Brain pericyte (primary cell): ENCODE data around the gene SPDYE1.
A peak's percentile ranks its signal among the peaks of the same experiment; 100 is the strongest.
"Not testable (repeated sequence)": the region's sequence is repeated elsewhere in the genome, so short reads cannot be mapped to it uniquely, and the experiment has no call there.

ENCODE experiments used
- DNase-seq: peaks from one replicate; pipeline ENCODE4 v3.0.0-alpha.2; 2012; ENCODE audit warnings: low read depth, low spot score

SPDYE1 gene

DNA sequence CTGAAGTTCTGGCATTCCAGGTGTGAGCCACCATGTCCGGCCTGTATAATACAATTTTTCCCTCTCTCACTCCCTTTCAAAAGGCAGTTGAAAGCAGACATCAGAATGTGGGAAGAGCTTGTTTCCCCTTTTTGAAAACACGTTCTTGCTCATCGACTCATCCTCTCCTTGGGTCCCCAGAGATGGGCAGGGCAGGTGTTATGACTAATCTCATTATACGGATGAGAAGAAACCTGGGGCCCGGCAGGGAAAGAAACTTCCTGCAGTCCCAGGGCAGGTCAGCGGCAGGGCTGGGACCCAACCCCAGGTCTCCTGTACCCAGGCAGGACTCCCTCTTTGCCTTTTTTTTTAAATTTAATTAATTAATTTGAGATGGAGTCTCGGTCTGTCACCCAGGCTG lies 4.8 kb upstream of the SPDYE1 start:
- not testable (repeated sequence) for DNase-seq

DNA sequence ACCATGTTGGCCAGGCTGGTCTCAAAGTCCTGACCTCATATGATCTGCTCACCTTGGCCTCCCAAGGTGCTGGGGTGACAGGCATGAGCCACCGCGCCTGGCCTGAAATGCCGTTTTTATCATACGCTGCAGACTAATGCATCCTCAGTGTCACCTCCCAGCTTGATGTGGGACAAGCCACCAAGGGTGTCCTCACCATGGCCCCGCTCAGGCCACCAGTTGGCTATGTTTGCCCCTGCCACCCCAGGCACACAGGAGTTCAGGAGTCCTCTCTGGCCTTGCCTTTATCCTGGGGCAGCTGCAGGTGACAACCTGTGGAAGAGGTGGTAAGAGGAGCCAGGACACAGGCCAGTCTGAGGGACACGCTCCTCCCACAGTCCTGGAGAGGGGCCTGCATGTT lies 3.0 kb upstream of the SPDYE1 start:
- not testable (repeated sequence) for DNase-seq

DNA sequence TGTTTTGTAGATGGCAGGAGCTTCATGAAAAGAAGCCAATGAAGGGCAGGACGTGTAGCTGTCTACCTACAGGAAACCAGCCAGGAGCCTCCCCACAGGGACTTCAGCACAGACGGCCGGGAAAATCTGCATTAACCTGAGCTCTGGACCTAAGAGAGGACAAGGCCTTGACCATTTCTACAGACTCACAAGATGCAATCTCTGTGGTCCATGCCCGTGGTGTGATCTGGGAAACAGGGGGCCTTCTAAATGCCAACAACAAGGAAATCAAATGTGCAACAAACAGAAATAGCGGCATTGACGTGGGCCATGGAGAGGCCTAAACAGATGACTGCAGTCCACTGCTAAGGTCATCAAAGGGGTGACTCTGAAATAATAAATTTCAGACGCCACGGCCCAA lies 14.4 kb downstream of the SPDYE1 start:
- not testable (repeated sequence) for DNase-seq

DNA sequence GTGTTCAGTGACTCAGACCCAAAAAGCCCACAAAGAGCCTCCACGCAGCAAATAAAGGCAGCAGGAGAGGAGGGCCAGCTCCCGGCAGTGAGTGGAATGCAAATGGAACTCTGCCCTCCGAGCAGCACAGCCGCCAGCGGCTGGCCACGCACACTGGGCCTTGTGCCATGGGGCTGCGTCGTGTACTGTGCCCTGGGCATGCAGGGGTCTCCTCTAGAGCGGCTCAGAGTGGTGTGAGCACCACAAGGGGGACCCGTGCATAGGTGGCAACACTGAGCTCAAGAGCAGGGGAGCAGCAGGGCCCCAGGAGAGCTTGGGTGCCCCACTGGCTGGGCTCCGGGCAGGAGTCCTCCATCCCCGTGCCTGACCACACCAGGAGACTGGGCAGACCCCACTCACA lies 17.4 kb downstream of the SPDYE1 start:
- not testable (repeated sequence) for DNase-seq

DNA sequence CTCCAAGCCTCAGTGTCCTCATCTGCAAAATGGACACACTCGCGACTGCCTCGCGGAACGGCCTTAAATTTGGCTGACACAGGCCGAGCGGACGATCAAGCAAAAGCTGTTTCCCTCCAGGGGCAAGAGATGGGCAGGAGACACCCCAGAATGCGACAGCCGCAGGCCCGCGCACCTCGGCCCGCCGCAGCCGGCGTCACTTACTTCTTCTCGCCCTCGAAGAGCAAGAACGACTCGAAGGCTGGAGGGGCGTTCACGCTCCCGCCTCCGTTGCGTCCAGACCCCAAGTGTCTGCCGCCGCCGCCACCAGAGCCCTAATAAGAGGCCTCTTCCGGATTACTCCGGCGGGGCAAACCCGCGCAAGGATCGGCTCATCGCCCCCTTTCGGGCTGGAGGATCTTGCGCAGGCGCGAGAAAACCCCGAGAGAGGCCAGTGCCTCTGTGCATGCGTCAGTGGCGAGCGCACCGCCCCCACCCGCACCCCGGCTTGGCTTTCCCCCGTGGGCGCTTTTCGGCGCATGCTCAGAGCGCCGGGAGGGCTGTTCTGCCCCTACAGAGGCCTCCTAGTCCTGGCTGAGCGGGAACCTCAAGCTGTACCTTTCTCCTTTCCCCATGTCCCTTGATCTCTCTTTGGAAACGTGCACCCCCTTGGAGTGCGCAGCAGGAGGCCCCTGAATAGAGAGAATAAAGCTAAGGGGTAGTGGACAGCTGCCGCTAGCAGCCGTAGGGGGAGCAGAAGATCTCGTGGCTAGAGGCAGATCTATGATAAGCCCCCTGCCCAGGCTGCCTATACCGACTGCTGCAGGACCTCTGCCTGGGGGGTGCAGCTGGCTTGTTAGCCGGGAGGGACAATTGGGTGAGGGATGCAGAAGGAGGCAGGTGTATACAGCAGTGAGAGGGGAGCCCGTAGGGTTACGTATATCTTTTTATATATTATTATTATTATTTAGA lies 21.4 kb downstream of the SPDYE1 start:
- peak; percentile 93 for DNase-seq

DNA sequence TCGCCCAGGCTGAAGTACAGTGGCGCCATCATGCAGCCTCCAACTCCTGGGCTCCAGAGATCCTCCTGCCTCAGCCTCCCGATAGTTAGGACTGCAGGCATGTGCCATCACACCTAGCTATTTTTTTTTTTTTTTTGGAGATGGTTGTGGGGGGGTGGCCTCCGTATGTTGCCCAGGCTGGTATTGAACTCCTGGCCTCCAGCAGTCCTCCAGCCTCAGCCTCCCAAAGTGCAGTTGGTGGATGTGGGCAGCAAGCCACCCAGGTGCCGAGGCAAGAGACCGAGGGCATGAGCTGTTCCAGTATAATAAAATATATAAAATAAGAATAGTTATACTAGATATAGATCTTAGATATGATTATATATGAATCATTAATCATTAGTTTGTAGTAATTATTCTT lies 22.1 kb downstream of the SPDYE1 start:
- not testable (repeated sequence) for DNase-seq

DNA sequence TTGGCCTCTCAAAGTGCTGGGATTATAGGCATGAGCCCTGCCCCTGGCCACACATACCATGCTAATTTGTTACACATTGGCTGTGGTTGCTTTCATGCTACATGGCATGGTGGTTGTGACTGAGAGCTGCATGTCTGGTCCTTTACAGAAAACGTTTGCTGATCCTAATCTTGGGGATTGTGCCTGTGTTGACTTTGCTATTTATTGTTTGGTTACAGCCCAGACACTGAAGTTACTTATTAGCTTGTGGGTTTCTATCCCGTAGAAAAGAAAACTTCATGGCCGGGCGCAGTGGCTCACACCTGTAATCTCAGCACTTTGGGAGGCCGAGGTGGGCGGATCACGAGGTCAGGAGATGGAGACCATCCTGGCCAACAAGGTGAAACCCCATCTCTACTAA lies 24.4 kb downstream of the SPDYE1 start:
- DNase-seq: not testable (repeated sequence)

DNA sequence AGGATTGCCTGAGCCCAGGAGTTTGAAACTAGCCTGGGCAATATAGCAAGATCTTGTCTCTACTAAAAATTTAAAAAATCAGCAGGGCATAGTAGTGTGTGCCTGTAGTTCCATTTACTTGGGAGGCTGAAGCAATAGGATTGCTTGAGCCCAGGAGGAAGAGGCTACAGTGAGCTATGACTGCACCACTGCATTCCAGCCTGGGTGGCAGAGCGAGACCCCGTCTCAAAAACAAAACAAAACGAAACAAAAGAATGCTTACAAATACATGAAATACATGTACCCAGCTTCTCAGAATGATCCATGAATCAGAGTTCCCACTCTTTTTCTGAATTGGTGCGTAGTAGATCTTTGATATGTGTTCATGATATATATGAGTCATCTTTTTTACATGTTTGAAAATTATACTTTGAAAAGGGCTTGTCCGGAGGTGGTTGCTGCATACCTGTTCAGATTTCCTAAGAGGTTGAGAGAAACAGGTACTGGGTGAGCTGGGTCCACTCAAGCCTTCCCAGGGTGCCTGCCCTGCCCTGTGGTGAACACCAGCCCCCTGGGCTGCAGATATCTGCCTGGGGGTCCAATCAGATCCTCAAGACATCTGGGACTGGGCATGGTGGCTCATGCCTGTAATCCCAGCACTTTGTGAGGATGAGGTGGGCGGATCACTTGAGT lies 25.2 kb downstream of the SPDYE1 start:
- not testable (repeated sequence) for DNase-seq

DNA sequence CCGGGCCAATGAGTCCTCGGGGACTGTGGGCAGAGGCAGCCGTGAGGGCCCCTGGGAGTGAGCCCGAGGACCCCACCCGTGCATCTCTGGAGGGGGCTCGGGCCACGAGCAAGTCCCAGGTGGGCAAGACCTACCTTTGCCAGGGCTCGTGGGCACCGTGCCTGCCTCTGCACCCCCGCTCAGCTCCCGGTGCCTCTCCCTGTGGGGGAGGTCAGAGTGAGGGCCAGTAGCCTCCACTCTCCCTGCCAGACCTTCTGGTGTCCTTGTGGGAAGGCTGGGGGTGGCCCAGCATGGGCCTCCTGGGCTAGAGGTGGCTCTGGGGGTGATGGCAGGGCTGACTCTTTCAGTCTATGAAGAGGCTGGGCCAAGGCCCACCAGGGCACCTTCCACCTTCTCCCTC lies 31.7 kb downstream of the SPDYE1 start:
- DNase-seq: not testable (repeated sequence)

DNA sequence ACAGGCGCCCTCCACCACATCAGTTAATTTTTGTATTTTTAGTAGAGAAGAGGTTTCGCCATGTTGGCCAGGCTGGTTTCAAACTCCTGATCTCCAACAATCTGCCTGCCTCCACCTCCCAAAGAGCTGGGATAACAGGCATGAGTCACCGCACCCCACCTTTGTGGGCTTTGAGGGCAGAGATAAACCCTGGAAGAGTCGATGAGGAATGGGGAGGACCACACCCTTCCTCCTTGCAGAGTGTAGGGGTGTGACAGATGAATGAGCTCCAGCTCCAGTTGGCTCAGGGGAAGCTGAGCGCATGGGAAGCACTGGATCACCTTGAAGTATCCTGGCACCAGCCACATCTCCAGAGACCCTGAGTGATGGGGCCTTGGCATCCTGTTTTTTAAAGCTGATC lies 32.3 kb downstream of the SPDYE1 start:
- not testable (repeated sequence) for DNase-seq

DNA sequence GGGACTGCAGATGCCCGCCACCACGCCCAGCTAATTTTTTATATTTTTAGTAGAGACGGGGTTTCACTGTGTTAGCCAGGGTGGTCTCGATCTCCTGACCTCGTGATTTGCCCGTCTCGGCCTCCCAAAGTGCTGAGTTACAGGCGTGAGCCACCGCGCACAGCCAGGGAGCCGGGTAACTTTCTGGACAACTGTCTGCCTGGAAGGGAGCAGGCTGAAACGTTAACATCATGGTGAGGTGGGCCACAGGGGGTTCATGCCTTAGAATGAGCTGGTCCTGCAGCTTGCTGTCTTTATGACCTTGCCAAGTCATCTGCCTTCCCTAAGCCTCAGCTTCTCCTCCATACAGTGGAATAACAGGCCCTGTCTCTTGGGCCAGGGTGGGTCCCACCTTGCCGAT lies 33.6 kb downstream of the SPDYE1 start:
- not testable (repeated sequence) for DNase-seq

DNA sequence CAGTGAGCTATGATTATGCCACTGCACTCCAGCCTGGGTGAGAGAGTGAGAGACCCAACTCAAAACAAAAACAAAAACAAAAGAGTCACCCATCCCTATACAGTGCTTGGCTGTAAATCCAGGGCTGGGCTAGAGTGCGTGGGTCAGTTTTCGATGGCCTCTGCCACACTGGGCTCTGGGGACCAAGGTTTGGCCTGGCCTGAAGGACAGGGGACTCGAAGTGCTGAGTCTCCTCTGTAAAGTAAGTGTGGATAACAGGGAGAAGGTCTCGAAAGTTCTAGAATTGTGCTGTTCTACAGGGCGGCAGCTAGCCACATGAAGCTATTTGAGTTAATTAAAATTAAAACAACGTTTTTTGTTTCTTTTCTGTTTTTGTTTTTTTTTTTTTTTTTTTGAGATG lies 34.3 kb downstream of the SPDYE1 start:
- DNase-seq: not testable (repeated sequence)

DNA sequence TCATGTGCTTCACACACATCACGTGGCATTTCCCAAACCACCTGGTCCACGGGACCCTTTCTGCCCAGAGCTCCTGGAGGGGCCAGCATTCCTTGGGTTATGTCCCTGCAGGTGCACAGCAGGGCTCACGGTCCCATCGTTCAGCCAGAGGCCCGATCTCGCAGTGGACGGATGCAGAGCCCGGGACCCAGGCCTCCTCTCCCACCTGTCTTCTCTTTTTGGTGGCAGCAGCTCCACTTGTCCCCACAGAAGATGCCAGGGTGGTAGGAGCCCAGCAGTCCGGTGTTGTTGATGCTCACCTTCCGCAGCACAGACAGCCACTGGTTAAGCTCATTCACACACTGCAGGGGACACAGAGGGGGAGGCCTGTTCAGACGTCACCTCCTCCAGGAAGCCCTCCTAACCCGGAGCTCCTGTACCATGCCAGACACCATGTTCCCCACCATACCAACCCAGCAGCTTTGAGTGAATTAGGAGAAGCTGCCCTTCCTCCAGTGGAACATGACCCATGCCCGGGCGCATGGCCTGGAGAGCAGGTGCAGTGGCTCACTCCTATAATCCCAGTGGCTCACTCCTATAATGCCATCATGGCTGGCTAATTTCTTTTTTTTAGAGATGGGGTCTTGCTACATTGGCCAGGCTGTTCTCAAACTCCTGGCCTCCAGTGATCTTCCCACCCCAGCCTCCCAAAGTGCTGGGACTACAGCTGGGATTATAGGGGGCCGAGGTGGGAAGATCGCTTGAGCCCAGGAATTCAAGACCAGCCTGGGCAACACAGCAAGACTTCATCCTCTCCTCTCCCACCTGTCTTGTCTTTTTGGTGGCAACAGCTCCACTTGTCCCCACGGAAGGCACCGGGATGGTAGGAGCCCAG lies 36.5 kb downstream of the SPDYE1 start:
- not testable (repeated sequence) for DNase-seq

DNA sequence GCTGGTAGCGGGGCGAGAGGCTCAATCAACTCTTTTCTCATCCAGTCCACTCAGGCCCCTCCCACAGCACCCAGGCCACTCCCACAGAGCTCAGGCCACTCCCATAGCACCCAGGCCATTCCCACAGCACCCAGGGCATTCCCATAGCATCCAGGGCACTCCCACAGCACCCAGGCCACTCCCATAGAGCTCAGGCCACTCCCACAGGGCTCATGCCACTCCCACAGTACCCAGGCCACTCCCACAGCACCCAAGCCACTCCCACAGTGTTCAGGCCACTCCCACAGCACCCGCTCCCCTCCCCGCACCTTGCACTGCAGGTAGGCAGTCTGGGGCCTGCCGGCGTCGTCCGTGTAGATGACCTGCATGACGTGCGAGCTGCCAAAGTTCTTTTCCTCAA lies 38.7 kb downstream of the SPDYE1 start:
- not testable (repeated sequence) for DNase-seq

DNA sequence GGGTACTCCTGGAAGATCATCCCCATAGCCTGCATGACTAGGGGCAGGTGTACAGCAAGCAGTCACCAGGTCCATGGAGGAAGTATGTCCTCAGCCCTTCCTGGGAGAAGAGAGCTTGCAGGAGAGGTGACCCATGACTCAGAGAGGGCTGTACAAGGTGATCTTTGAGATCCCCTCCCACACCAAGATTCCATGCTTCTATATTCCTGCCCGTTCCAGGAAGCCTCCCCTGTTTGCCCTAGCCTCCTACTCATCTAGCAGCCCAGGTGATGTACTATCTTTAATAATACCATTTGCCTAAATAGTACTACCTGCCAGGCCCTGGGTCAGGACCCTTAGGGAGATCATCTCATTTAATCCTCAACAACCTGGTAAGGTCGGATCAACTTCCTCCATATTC lies 40.3 kb downstream of the SPDYE1 start:
- DNase-seq: not testable (repeated sequence)

DNA sequence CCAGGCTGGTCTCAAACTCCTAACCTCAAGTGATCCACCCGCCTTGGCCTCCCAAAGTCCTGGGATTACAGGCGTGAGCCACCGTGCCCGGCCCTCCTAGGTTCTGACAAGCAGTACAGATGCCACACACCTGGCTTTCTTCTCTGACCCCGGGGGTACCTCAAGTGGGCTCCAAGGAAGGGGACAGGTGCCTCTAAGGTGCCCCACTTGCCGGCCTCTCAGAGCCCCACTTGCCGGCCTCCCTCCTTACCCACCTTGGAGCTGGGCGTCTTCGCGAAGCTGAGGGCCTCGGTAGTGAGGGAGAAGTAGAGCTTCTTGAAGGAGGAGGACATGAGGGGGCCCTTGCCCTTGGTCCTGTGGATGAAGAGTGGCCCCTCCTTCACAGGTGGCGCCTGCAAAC lies 40.9 kb downstream of the SPDYE1 start:
- DNase-seq: not testable (repeated sequence)

DNA sequence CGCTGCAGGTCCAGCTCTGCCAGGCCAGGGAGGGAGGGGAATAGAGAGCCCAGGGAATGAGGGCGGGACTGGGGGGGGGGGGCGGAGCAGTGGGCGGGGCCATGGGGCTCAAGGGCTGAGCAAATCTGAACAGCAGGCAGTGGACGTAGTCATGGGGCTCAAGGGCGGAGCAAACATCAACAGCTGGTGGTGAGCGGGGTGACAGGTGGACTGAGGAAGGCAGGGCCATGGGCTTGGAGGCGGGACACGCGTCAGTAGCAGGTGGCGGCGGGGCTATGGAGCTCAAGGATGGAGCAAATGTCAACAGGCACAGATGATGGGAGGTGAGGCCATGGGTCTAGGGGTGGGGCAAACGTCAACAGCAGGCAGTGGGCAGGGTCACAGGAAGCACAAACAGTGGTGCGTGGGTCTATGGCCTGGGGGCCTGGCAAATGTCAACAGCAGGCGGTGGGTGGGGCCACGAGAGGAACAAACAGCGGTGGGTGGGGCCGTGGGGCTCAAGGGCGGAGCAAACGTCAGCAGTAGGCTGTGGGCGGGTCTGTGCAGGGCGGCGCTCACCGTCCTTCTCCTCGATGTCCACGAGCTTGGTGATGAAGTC lies 41.4 kb downstream of the SPDYE1 start:
- DNase-seq: not testable (repeated sequence)

DNA sequence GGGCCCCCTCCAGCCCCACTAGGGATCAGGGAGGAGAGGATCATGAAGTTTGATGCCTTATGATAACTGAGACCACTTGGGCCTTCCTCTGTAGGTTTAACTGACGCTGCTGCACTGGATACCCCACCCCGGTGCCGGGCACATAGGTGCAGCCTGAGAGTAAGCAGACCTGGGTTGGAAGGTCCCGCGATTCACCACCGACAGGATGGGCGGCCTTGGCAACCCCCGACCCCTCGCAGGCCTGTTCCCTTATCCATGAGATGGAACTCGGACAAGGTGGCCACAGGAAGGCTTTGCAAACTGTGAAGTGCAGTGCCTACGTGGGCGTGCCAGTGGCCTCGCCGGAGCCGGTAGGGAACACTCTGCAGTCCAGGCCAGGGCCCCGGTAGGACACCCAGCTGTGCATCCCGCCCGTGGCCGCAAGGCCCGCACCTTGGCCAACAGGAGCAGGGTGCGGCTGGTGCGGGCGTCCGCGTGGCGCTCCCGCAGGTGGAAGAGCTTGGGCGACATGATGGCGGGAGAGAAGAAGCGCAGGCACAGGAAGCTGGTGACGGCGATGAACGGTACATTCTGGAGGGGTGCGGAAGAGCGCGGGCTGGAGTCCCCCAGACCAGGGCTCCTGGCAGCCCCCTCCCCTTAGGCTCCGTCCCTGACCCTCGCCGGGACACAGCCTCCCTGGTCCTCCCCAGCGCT lies 42.2 kb downstream of the SPDYE1 start:
- not testable (repeated sequence) for DNase-seq

DNA sequence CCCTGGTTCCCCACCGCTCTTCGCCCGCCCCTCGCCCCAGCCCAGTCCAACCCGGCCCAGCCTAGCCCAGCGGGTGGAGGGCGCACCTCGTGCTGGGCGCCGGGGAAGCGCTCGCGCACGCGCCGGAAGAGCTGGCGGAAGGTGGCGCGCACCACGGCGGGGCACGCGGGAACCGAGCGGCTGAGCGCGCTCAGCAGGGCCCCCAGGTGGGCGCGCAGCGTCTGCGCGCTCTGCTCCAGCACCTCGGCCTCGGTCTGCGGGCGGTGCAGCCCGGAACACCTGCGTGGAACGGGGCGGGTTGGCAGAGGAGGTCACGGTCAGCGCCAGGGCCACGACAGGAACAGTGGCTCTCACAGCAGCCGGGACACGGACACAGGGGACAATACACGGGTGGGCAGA lies 42.8 kb downstream of the SPDYE1 start:
- not testable (repeated sequence) for DNase-seq

DNA sequence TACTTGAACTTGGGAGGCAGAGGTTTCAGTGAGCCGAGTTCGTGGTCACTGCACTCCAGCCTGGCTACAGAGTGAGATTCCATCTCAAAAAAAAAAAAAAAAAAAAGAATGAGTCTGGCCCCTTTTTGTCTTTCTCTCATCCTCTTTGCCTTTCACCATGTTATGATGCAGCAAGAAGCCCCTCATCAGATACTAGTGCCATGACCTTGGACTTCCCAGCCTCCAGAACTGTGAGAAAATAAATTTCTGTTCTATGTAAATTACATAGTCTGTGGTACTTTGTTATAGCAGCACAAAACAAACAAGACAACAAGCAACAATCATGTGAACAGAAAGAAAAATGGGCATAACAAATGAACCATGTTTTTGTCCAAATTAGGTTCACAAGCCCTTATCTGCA lies 44.5 kb downstream of the SPDYE1 start:
- no peak for DNase-seq

DNA sequence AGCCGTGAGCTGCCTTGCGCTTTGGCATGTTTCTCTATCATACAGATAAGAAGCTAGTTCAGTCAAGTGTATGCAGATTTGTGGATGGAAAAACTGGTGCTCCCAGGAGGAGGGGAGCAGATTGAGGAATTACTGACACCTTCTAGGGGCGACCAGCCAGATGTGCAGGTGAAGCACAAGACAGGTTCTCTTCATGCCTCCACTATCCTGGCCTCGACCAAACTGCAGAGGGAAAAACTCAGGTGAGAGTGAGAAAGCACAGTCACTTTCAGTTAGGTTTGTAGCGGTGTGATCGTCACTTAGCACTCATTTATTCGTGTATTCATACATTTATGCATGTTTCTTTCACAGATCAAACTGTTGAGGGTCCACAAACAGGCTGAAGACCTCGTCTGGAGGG lies 46.2 kb downstream of the SPDYE1 start:
- no peak for DNase-seq
